ENCODE results near the gene PPP2R2C. TPM values are rescaled to one million over a fixed set of nuclear protein-coding genes. Genes with fewer than 3 reads are reported as not detected.

Gene PPP2R2C
- total RNA-seq (2022; extraction: Qiagen RNA extraction; ENCODE audit: low read depth) = 33.0 to 40.4 TPM (median 38.6 TPM) in 5 replicates

GRCh38 chr4:6472387-6473263, at the start of gene PPP2R2C:
Gene PPP2R2C (minus strand): TSS chr4:6472614. CDS start chr4:6472229, 385 bp downstream.

Other genes with a start within 250 kb of the PPP2R2C start
- gene WFS1, start 202.8 kb downstream of the PPP2R2C start, total RNA-seq (2022; extraction: Qiagen RNA extraction; ENCODE audit: low read depth) = 14.0 to 18.0 TPM (median 15.0 TPM) in 5 replicates
- 8.6 to 9.8 TPM (median 9.7 TPM) in 5 replicates for gene MAN2B2, start 102.6 kb upstream of the PPP2R2C start, total RNA-seq (2022; extraction: Qiagen RNA extraction; ENCODE audit: low read depth)
- gene MRFAP1, start 168.1 kb upstream of the PPP2R2C start, total RNA-seq (2022; extraction: Qiagen RNA extraction; ENCODE audit: low read depth) = 237 to 261 TPM (median 251 TPM) in 5 replicates
- gene S100P, start 221.3 kb upstream of the PPP2R2C start, total RNA-seq (2022; extraction: Qiagen RNA extraction; ENCODE audit: low read depth) = 17.7 to 70.6 TPM (median 57.8 TPM) in 5 replicates
- 29.9 to 34.8 TPM (median 32.6 TPM) in 5 replicates for gene MRFAP1L1, start 237.3 kb upstream of the PPP2R2C start, total RNA-seq (2022; extraction: Qiagen RNA extraction; ENCODE audit: low read depth)
- 12.7 to 15.8 TPM (median 14.1 TPM) in 5 replicates for gene BLOC1S4, start 243.6 kb upstream of the PPP2R2C start, total RNA-seq (2022; extraction: Qiagen RNA extraction; ENCODE audit: low read depth)